NCI-H1417 treated with DMSO at 0.1 percent for 48 hours (cell line): ENCODE data around the gene NLRC4.
"Not testable (repeated sequence)": the region's sequence is repeated elsewhere in the genome, so short reads cannot be mapped to it uniquely, and the experiment has no call there.

Source experiments
- DNase-seq: peaks from one replicate; lab custom pipeline; 2025; lab: John Stamatoyannopoulos, UW

The NLRC4 gene

GRCh38 chr2:32264422-32265105, at the start of gene NLRC4:
TSS of gene NLRC4 (minus strand) at chr2:32264886. CDS start at chr2:32256775, 8,111 bp downstream.
- DNase-seq = no peak

GRCh38 chr2:32310577-32310976, 45.9 kb upstream of the NLRC4 start:
- DNase-seq = no peak

GRCh38 chr2:32293966-32294562, 29.4 kb upstream of the NLRC4 start:
- DNase-seq = not testable (repeated sequence)

- DNase-seq = not testable (repeated sequence)
These were observed 28.8 kb upstream of the NLRC4 start for GRCh38 chr2:32293493-32293892.

- DNase-seq = no peak
These were observed 27.1 kb upstream of the NLRC4 start for GRCh38 chr2:32291746-32292145.

GRCh38 chr2:32290000-32290339, 25.3 kb upstream of the NLRC4 start:
- DNase-seq = no peak

- no peak for DNase-seq
These were observed 24.7 kb upstream of the NLRC4 start for GRCh38 chr2:32289165-32289999.

GRCh38 chr2:32284321-32284720, 19.6 kb upstream of the NLRC4 start:
- DNase-seq = no peak

- no peak for DNase-seq
These were observed 13.8 kb upstream of the NLRC4 start for GRCh38 chr2:32278478-32278853.

GRCh38 chr2:32277674-32278477, 13.2 kb upstream of the NLRC4 start, which contains the start of gene YIPF4:
TSS of gene YIPF4 (plus strand) at chr2:32277904. CDS start at chr2:32278156, 252 bp downstream.
- DNase-seq = peak; percentile 70

GRCh38 chr2:32277363-32277673, 12.6 kb upstream of the NLRC4 start:
- DNase-seq = no peak

- not testable (repeated sequence) for DNase-seq
These were observed 11.1 kb upstream of the NLRC4 start for GRCh38 chr2:32275790-32276189.

GRCh38 chr2:32274289-32274688, 9.6 kb upstream of the NLRC4 start:
- DNase-seq = no peak

- no peak for DNase-seq
These were observed 7.6 kb upstream of the NLRC4 start for GRCh38 chr2:32272279-32272678.

GRCh38 chr2:32271063-32271462, 6.4 kb upstream of the NLRC4 start:
- no peak for DNase-seq

GRCh38 chr2:32262105-32262504, 2.6 kb downstream of the NLRC4 start:
- no peak for DNase-seq

GRCh38 chr2:32260376-32260775, 4.3 kb downstream of the NLRC4 start:
- DNase-seq = no peak

- no peak for DNase-seq
These were observed 6.4 kb downstream of the NLRC4 start for GRCh38 chr2:32258242-32258641.

- DNase-seq = no peak
These were observed 14.4 kb downstream of the NLRC4 start for GRCh38 chr2:32250290-32250689.

GRCh38 chr2:32249731-32250236, 14.9 kb downstream of the NLRC4 start:
- no peak for DNase-seq

- no peak for DNase-seq
These were observed 16.4 kb downstream of the NLRC4 start for GRCh38 chr2:32248299-32248698.

GRCh38 chr2:32246911-32247310, 17.8 kb downstream of the NLRC4 start:
- no peak for DNase-seq
